ENCODE results near the gene MEMO1. TPM values are rescaled to one million over a fixed set of nuclear protein-coding genes. Genes with fewer than 3 reads are reported as not detected.
"Not testable (repeated sequence)": the region's sequence is repeated elsewhere in the genome, so short reads cannot be mapped to it uniquely, and the experiment has no call there.

Gene MEMO1
- total and polyA plus RNA-seq, 2 experiments from 2014 or later, result 43.9 to 58.8 TPM

GRCh38 chr2:31853521-31853920, 157.3 kb downstream of the MEMO1 start:
- H4K20me1 ChIP-seq (ENCODE audit: insufficient read depth, poor library complexity, severe bottlenecking), result no peaks in the 10 kb centered on the region
- H3K36me3 ChIP-seq (replicated peaks; ENCODE audit: insufficient read depth, low read depth), result no peaks in the 10 kb centered on the region
- no peak overlapping the region for H2AFZ ChIP-seq
- H3K4me2 ChIP-seq, result no peak overlapping the region
- no peak for DNase-seq (ENCODE audit: low spot score)
- H3K9me2 ChIP-seq (replicated peaks; ENCODE audit: insufficient read depth), result no peaks in the 10 kb centered on the region
- H3K9me3 ChIP-seq (ENCODE audit: low read depth), result no peaks in the 10 kb centered on the region
- no peaks in the 10 kb centered on the region for H3K4me1 ChIP-seq (ENCODE audit: insufficient read depth)
- no peak overlapping the region for H3K4me3 ChIP-seq
- TF ChIP-seq EZH2phosphoT487 (IDR thresholded peaks at IDR 0.05; ENCODE audit: low read depth, severe bottlenecking, unreplicated experiment) (no peak), EZH2 (IDR thresholded peaks at IDR 0.05; ENCODE audit: borderline replicate concordance) (no peak), CTCF (IDR thresholded peaks at IDR 0.05; ENCODE audit: poor library complexity) (no peak)
- no peaks in the 10 kb centered on the region for H3K27me3 ChIP-seq
- H3K79me2 ChIP-seq, result no peaks in the 10 kb centered on the region
- no peak overlapping the region for H3K27ac ChIP-seq

GRCh38 chr2:31842150-31842549, 168.7 kb downstream of the MEMO1 start:
- H4K20me1 ChIP-seq (ENCODE audit: insufficient read depth, poor library complexity, severe bottlenecking), result not testable (repeated sequence)

DNA sequence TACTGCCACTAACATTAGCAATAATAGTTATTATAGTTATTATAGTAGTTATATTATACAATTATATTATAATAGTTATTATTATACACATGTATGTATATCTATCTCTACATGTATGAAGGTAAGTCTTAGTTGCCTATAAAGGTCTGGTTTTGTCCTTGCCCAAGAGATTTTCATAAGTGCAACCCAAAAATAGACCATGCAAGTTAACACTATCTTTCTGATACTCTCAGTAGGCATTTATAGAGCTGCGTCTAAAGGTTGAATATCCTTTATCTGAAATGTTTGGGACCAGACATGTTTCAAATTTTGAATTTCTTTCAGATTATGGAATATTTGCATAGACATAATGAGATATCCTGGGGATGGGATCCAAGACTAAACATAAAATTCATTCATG, 175.4 kb downstream of the MEMO1 start:
- Histone ChIP-seq H3K36me3 (replicated peaks; ENCODE audit: insufficient read depth, low read depth) (no peaks in the 10 kb centered on the region), H3K27ac (no peak overlapping the region), H3K79me2 (no peaks in the 10 kb centered on the region), H3K4me3 (no peak overlapping the region), H4K20me1 (ENCODE audit: insufficient read depth, poor library complexity, severe bottlenecking) (no peaks in the 10 kb centered on the region), H2AFZ (no peak overlapping the region), H3K9me3 (ENCODE audit: low read depth) (no peaks in the 10 kb centered on the region), H3K4me1 (ENCODE audit: insufficient read depth) (no peaks in the 10 kb centered on the region), H3K4me2 (no peak overlapping the region), H3K9me2 (replicated peaks; ENCODE audit: insufficient read depth) (no peaks in the 10 kb centered on the region), H3K27me3 (no peaks in the 10 kb centered on the region)
- DNase-seq (ENCODE audit: low spot score), result no peak
- TF ChIP-seq EZH2 (IDR thresholded peaks at IDR 0.05; ENCODE audit: borderline replicate concordance), result no peak
- no peak for TF ChIP-seq EZH2phosphoT487 (IDR thresholded peaks at IDR 0.05; ENCODE audit: low read depth, severe bottlenecking, unreplicated experiment)
- no peak for TF ChIP-seq CTCF (IDR thresholded peaks at IDR 0.05; ENCODE audit: poor library complexity)
- 86% methylated on average over 1 of the region's 1 CpG for WGBS (ENCODE audit: low lambda C conversion rate, missing lambda C conversion rate)

More at GRCh38 chr2:31842150-31842549, 168.7 kb downstream of the MEMO1 start:
- H3K79me2 ChIP-seq; H3K9me2 ChIP-seq (replicated peaks; ENCODE audit: insufficient read depth); H3K27me3 ChIP-seq; H3K4me2 ChIP-seq; H3K9me3 ChIP-seq (ENCODE audit: low read depth); H3K4me1 ChIP-seq (ENCODE audit: insufficient read depth); H3K27ac ChIP-seq; H3K36me3 ChIP-seq (replicated peaks; ENCODE audit: insufficient read depth, low read depth); H3K4me3 ChIP-seq; DNase-seq (ENCODE audit: low spot score); H2AFZ ChIP-seq: not testable (repeated sequence)
- 100% methylated on average over 4 of the region's 5 CpGs for WGBS (ENCODE audit: low lambda C conversion rate, missing lambda C conversion rate)

GRCh38 chr2:31832363-31832762, 178.4 kb downstream of the MEMO1 start:
- 93% methylated on average over 5 of the region's 5 CpGs for WGBS (ENCODE audit: low lambda C conversion rate, missing lambda C conversion rate)
- Histone ChIP-seq H3K9me3 (ENCODE audit: low read depth) (no peaks in the 10 kb centered on the region), H3K4me2 (no peak overlapping the region), H3K9me2 (replicated peaks; ENCODE audit: insufficient read depth) (no peaks in the 10 kb centered on the region), H3K4me1 (ENCODE audit: insufficient read depth) (no peaks in the 10 kb centered on the region), H4K20me1 (ENCODE audit: insufficient read depth, poor library complexity, severe bottlenecking) (no peaks in the 10 kb centered on the region), H2AFZ (no peak overlapping the region), H3K79me2 (no peaks in the 10 kb centered on the region), H3K27me3 (no peaks in the 10 kb centered on the region), H3K36me3 (replicated peaks; ENCODE audit: insufficient read depth, low read depth) (no peaks in the 10 kb centered on the region), H3K4me3 (no peak overlapping the region), H3K27ac (no peak overlapping the region)
- no peak for DNase-seq (ENCODE audit: low spot score)
- no peak for TF ChIP-seq EZH2phosphoT487 (IDR thresholded peaks at IDR 0.05; ENCODE audit: low read depth, severe bottlenecking, unreplicated experiment)
- no peak for TF ChIP-seq EZH2 (IDR thresholded peaks at IDR 0.05; ENCODE audit: borderline replicate concordance)
- no peak for TF ChIP-seq CTCF (IDR thresholded peaks at IDR 0.05; ENCODE audit: poor library complexity)

All from hepatocyte (in vitro differentiated cells).